Measurements from ENCODE around the gene GLS2. TPM values are rescaled to one million over a fixed set of nuclear protein-coding genes. Genes with fewer than 3 reads are reported as not detected.
A peak's percentile ranks its signal among the peaks of the same experiment; 100 is the strongest.
"Not testable (repeated sequence)": the region's sequence is repeated elsewhere in the genome, so short reads cannot be mapped to it uniquely, and the experiment has no call there.

Gene GLS2
- total RNA-seq, 1 experiment from 2014 or later, result 2.2 TPM

DNA sequence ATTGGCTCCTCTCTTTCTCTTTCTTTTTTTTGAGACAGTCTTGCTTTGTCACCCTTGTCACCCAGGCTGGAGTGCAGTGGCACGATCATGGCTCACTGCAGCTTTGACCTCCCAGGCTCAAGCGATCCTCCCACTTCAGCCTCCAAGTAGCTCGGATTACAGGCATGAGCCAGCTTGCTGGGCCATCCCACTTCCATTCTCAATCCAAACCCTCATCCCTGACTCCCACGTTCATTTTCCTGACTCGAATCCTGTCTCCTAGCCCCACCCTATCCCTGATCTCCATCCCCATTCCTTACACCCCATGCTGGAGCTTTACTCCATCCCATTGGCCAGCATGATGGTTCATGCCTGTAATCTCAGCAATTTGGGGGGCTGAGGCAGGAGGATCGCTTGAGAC is 11.8 kb downstream of the GLS2 start:
- no peak overlapping the region for H3K4me3 ChIP-seq (ENCODE audit: insufficient read depth, low read depth, low read length)
- H3K27me3 ChIP-seq (ENCODE audit: control insufficient read depth, insufficient read depth, low read length), result no peaks in the 10 kb centered on the region
- H3K36me3 ChIP-seq (replicated peaks; ENCODE audit: control insufficient read depth, insufficient read depth, low read length), result peaks cover 8% of the 10 kb centered on the region
- no peak for DNase-seq

DNA sequence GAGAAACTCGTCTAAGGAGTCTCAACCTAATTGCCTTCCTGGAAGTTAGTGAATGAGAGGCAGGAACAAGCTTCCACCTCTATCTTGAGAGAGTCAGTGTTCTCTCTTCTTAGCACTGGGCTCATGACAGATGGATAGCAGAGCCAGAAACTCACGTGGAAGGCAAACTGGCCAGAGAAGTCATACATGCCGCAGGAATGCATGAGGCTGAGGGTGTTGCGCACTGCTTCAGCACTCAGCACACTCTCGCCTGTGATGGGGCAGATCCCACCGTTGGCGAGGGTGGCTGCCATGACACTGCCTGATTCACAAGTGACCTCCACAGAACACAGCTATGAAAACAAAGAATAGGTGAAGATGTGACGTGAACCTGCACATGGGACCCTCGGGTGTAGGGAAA is 13.6 kb downstream of the GLS2 start:
- no peaks in the 10 kb centered on the region for H3K27me3 ChIP-seq (ENCODE audit: control insufficient read depth, insufficient read depth, low read length)
- DNase-seq, result no peak

DNA sequence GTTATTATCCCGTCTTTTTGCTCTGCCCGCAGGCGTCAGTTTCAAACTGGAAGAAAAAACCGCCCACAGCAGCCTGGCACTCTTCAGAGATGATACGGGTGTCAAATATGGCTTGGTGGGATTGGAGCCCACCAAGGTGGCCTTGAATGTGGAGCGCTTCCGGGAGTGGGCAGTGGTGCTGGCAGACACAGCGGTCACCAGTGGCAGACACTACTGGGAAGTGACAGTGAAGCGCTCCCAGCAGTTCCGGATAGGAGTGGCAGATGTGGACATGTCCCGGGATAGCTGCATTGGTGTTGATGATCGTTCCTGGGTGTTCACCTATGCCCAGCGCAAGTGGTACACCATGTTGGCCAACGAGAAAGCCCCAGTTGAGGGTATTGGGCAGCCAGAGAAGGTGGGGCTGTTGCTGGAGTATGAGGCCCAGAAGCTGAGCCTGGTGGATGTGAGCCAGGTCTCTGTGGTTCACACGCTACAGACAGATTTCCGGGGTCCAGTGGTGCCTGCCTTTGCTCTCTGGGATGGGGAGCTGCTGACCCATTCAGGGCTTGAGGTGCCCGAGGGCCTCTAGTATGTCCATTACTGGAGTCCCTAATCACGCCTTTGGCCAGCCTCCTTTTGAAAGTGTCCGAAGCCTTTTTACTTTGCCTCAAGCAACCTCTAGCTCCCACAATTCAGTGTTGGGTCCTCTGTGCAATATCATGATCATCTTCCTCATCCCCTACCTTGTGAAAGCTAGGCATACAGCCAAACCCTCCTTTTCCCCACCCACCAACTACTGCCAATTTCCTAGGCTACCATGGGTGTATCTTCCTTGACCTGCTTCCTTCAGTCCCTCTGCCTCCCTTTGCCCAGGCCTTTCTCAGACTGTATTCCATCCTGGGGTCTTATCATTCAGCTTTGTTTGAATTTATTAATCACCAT is 18.7 kb downstream of the GLS2 start:
- DNase-seq, result no peak
- Histone ChIP-seq H3K27me3 (ENCODE audit: control insufficient read depth, insufficient read depth, low read length) (no peaks in the 10 kb centered on the region), H3K36me3 (replicated peaks; ENCODE audit: control insufficient read depth, insufficient read depth, low read length) (peaks cover 19% of the 10 kb centered on the region)

More for the DNA sequence above, 13.6 kb downstream of the GLS2 start:
- Histone ChIP-seq H3K4me3 (ENCODE audit: insufficient read depth, low read depth, low read length) (no peak overlapping the region), H3K36me3 (replicated peaks; ENCODE audit: control insufficient read depth, insufficient read depth, low read length) (peaks cover 18% of the 10 kb centered on the region)

DNA sequence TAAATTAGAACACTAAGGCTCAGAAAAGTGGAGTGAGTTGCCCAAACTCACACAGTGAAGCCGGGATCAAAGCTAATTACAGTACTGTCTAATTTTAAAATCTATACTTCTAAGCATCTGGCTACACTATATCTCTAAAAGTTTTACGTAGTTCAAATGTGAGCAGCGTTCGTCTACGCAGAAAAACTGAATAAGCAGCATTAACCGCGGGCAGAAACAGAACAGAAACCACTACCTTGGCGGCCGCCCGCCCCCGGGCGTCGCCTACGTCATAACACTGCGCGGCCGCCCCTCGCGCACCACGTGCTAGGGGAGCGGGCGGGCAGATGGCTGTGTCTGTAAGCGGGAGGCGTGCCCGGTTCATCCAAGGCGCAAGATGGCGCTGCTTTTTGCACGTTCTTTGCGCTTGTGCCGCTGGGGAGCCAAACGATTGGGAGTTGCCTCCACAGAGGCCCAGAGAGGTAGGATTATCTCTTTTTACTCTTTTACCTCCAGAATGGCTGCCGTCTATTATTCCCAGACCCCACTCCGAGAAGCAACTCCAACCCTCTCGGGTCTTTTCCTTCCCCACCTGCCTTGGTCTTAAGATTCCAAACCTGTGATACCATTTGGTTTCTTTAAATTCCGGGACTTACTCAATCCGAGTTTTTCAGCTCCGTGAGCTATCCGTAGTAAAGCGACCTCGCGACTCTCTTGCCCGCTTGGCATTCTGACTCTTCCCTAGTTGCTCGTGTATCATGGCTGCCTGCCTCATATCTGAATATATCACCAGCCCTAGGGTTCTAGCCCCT is 19.6 kb downstream of the GLS2 start, which contains the start of gene SPRYD4:
Gene SPRYD4, plus strand, starts transcription at position 363 of the 791 bp plus-strand sequence. Its CDS starts 14 bp downstream, at position 377.
- DNase-seq, result peak; percentile 96
- peak within 1 kb of the TSS; percentile 69 for H3K4me3 ChIP-seq (ENCODE audit: insufficient read depth, low read depth, low read length)
- H3K36me3 ChIP-seq (replicated peaks; ENCODE audit: control insufficient read depth, insufficient read depth, low read length), result peaks cover 19% of the 10 kb centered on the region
- H3K27me3 ChIP-seq (ENCODE audit: control insufficient read depth, insufficient read depth, low read length), result no peaks in the 10 kb centered on the region

More for the DNA sequence above, 18.7 kb downstream of the GLS2 start:
- peak overlapping the region; percentile 69 for H3K4me3 ChIP-seq (ENCODE audit: insufficient read depth, low read depth, low read length)

DNA sequence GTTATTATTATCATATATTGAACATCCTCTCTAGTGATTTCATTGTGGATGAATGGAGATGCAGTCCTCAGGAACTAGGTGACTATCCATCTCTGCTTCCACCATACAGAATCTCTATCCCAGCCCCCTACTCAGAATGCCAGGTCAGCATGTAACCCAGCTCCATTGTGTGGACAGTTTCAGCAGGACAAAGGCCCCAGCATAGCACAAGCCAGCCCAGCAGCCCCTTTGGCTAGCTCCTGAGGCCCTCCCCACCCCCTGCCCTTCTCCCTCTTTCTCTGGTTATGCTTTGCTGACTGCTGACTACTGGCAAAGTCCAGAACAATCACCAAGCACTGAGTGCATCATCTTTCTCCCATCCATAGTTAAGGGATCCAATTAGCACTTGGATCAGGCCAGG is 25.4 kb downstream of the GLS2 start:
- no peaks in the 10 kb centered on the region for H3K27me3 ChIP-seq (ENCODE audit: control insufficient read depth, insufficient read depth, low read length)
- no peaks in the 10 kb centered on the region for H3K36me3 ChIP-seq (replicated peaks; ENCODE audit: control insufficient read depth, insufficient read depth, low read length)
- peak; percentile 68 for DNase-seq
- no peak overlapping the region for H3K4me3 ChIP-seq (ENCODE audit: insufficient read depth, low read depth, low read length)

DNA sequence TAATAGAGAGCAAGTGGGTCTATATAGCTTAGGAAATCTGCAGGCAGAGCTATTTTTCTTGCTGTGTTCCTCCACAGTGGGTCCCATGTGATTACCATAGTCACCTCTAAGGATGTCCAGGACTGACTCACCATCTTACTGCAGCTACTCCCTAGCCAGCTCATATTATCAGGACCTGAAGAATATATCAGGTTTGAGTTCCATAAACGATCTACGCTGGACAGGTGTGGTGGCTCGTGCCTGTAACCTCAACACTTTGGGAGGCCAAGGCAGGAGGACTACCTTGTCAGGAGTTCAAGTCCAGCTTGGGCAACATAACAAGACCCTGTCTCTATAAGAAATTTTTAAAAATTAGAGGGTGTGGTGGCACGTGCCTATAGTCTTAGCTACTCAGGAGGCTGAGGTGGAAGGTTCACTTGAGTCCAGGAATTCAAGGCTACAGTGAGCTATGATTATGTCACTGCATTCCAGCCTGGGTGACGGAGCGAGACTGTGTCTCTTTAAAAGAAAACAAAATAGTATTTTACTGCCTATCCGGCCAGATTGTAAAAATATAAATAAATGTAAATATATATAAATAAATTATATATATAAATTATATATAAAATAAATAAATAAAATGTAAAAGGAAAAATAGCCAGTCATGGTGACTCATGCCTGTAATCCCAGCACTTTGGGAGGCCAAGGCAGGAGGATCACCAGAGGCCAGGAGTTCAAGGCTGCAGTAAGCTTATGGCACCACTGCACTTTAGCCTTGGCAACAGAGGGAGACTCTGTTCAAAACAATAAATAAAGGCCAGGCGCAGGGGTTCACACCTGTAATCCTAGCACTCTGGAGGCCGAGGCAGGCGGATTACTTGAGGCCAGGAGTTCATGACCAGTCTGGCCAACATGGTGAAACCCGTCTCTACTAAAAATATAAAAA is 26.5 kb downstream of the GLS2 start:
- H3K27me3 ChIP-seq (ENCODE audit: control insufficient read depth, insufficient read depth, low read length), result no peaks in the 10 kb centered on the region
- no peaks in the 10 kb centered on the region for H3K36me3 ChIP-seq (replicated peaks; ENCODE audit: control insufficient read depth, insufficient read depth, low read length)
- no peak for DNase-seq
- H3K4me3 ChIP-seq (ENCODE audit: insufficient read depth, low read depth, low read length), result no peak overlapping the region

DNA sequence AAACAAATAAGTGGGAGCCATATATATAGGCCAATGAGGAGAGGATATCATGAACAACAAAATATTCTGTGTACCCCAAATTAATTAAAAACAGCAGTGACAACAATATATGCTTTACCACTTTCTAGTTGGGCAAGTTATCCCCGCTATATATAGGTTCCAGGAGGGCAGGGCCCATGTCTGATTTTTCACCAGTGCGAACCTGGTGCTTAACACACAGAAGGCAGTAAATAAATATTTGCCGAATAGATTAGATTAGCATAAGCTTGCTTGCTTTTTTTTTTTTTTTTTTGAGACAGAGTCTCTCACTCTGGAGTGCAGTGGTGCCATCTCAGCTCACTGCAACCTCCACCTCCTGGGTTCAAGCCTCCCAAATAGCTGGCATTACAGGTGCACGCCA is 30.1 kb downstream of the GLS2 start:
- DNase-seq, result no peak
- H3K27me3 ChIP-seq (ENCODE audit: control insufficient read depth, insufficient read depth, low read length), result no peaks in the 10 kb centered on the region
- no peak overlapping the region for H3K4me3 ChIP-seq (ENCODE audit: insufficient read depth, low read depth, low read length)
- H3K36me3 ChIP-seq (replicated peaks; ENCODE audit: control insufficient read depth, insufficient read depth, low read length), result no peaks in the 10 kb centered on the region

DNA sequence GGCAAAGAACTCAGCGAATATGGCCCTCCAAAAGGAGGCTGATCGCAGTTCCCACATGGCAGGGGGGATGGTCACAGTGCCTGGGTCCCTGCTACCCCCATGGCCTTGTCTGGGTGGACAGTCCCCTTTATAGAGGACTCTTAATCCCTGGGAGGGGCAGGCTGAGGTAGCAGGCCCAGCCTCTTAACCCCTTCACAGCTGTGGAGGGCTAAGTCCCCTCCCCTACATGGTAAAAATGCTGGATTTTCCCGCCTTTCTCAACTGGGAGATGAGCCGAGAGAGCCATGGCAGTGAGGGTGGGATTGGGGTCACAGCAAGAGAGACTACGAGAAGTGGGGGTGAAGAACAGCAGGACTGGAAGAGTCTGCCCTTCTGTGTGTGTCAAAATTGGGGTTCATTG is 33.4 kb downstream of the GLS2 start, which contains the start of gene MIP:
Gene MIP, minus strand, starts transcription at position 101 of the 400 bp plus-strand sequence. Its CDS starts 44 bp downstream, at position 57.
- no peak within 1 kb of the TSS for H3K4me3 ChIP-seq (ENCODE audit: insufficient read depth, low read depth, low read length)
- H3K27me3 ChIP-seq (ENCODE audit: control insufficient read depth, insufficient read depth, low read length), result no peaks in the 10 kb centered on the region
- DNase-seq, result no peak
- no peaks in the 10 kb centered on the region for H3K36me3 ChIP-seq (replicated peaks; ENCODE audit: control insufficient read depth, insufficient read depth, low read length)

DNA sequence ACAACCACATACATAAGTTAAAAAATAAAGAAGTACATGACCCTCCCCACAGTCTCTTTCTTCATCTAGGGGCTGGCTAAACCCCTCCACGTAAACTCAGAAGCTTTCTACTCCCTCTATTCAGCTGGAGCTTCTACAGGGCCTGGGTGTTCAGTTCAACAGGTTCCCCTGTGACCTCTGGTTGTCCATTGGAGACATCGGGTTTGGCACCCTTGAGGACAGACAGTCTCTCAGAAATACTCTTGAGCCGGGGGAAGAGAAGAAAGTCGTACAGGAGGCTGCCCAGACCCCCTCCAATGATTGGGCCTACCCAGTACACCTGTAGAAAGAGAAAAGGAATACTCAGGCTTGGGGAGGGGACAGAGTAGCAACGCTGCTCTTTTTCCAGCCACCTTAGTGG is 36.8 kb downstream of the GLS2 start:
- DNase-seq, result no peak
- Histone ChIP-seq H3K4me3 (ENCODE audit: insufficient read depth, low read depth, low read length) (no peak overlapping the region), H3K36me3 (replicated peaks; ENCODE audit: control insufficient read depth, insufficient read depth, low read length) (no peaks in the 10 kb centered on the region), H3K27me3 (ENCODE audit: control insufficient read depth, insufficient read depth, low read length) (no peaks in the 10 kb centered on the region)

DNA sequence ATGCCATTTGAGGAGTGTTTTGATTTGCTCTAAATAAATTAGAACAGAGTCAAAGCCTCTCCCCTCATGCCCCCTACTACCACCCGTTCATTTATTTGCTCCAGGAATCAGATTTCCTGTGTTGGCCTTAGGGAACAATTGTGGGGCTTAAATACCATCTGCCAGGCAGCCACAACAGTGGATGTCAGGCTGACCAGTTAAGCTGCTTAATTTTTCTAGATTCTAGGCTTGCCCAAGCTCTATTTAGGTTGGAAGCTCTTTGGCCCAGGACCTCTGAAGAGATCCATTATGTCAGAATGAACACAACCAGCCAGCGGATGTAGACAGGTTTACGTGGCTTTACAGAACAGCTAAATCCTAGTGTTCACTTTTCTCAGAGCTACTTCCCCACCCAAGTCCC is 37.7 kb downstream of the GLS2 start:
- no peaks in the 10 kb centered on the region for H3K36me3 ChIP-seq (replicated peaks; ENCODE audit: control insufficient read depth, insufficient read depth, low read length)
- no peak for DNase-seq
- H3K27me3 ChIP-seq (ENCODE audit: control insufficient read depth, insufficient read depth, low read length), result no peaks in the 10 kb centered on the region
- no peak overlapping the region for H3K4me3 ChIP-seq (ENCODE audit: insufficient read depth, low read depth, low read length)

DNA sequence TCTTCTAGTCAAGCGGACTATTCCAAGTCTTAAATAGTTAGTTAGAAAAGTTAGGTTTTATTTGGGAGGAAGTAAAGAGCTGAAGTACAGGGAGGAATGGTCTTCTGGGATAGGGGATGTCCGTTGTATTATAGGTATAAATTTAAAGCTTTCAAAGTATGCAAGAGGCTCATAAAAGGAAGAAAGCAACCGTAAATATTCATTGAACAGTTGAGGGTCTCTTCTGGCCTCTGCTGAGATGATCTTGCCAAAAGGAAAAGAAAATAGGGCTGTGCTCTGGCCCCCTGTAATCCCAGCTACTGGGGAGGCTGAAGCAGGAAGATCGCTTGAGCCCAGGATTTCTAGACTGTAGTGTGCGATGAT is 38.4 kb downstream of the GLS2 start:
- Histone ChIP-seq H3K27me3 (ENCODE audit: control insufficient read depth, insufficient read depth, low read length) (no peaks in the 10 kb centered on the region), H3K36me3 (replicated peaks; ENCODE audit: control insufficient read depth, insufficient read depth, low read length) (no peaks in the 10 kb centered on the region; the same call in 1 of the 2 replicates), H3K4me3 (ENCODE audit: insufficient read depth, low read depth, low read length) (peak overlapping the region; percentile 69)
- DNase-seq, result no peak

DNA sequence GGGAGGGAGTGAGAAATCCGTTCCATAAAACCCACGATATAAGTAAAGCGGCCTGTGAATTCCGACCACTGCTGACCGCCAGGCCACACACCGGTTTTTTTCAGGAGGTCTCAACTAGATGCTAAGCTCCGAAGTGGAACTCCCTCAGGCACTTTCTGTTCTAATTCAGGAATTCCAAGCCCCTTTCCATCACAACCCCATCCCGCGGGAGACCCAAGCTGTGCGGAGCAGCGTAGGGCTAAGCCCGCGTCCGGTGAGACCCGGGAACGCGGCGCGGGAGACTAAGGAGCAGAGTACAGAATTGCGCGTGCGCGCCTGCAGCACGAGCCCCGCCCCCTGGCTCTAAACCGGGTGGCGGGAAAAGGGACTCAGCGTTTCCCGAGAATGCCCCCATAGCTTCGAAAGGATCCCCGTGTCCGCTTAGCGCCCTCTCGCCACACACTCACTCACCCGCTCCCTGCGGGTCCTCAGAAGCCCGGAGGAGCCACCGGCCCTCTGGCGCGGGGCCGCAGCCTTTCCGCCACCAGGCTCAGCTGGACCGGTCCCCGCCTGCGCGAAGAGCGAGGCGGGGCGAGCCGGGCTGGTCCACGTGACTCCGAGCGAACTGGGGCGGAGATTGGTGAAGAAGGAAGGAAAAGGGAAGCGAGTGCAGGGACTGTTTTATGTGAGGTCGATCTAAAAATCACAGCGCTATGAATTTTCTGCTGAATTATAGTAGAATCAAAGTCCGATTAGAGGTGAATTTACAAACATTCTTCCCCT is 38.9 kb downstream of the GLS2 start, which contains the start of gene TIMELESS:
Gene TIMELESS, minus strand, starts transcription at position 567 of the 762 bp plus-strand sequence. CDS start 15,256 bp downstream, outside the sequence.
- H3K36me3 ChIP-seq (replicated peaks; ENCODE audit: control insufficient read depth, insufficient read depth, low read length), result no peaks in the 10 kb centered on the region; the same call in 1 of the 2 replicates
- H3K4me3 ChIP-seq (ENCODE audit: insufficient read depth, low read depth, low read length), result peak within 1 kb of the TSS; percentile 69
- H3K27me3 ChIP-seq (ENCODE audit: control insufficient read depth, insufficient read depth, low read length), result no peaks in the 10 kb centered on the region
- DNase-seq, result peak; percentile 97

DNA sequence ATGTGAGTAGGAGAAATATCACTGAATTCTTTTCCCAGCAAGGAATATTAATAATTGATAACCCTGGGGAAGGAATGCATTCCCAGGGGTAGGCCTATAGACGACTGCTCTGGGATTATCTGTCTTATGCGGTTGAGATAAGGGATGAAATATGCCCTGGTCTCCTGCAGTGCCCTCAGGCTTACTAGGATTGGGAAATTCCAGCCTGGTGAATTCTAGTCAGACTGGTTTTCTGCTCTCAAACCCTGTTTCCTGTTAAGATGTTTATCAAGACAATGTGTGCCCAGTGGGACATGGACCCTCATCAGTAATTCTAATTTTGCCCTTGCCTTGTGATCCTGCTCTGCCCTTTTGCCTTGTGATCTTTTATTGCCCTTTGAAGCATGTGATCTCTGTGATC is 44.8 kb downstream of the GLS2 start:
- DNase-seq; H3K27me3 ChIP-seq (ENCODE audit: control insufficient read depth, insufficient read depth, low read length); H3K36me3 ChIP-seq (replicated peaks; ENCODE audit: control insufficient read depth, insufficient read depth, low read length); H3K4me3 ChIP-seq (ENCODE audit: insufficient read depth, low read depth, low read length): not testable (repeated sequence)

All from H7 (cell line).